UCSD-AML1 (cell line): Measurements from ENCODE around the gene ACOT7.
"Not testable (repeated sequence)": the region's sequence is repeated elsewhere in the genome, so short reads cannot be mapped to it uniquely, and the experiment has no call there.

ENCODE experiments used
- DNase-seq: peaks from one replicate; lab custom pipeline; 2025; ENCODE audit not compliant: unreplicated experiment; lab: John Stamatoyannopoulos, UW

ACOT7 gene

GRCh38 chr1:6241887-6242740 lies 151.5 kb downstream of the ACOT7 start:
- DNase-seq, result no peak

GRCh38 chr1:6241107-6241886 lies 152.3 kb downstream of the ACOT7 start:
- no peak for DNase-seq

- DNase-seq, result no peak
Observed at GRCh38 chr1:6239950-6240768, 153.4 kb downstream of the ACOT7 start.

- DNase-seq, result no peak
Observed at GRCh38 chr1:6239213-6239752, 154.3 kb downstream of the ACOT7 start.

- no peak for DNase-seq
Observed at GRCh38 chr1:6237093-6237492, 156.5 kb downstream of the ACOT7 start.

- DNase-seq, result no peak
Observed at GRCh38 chr1:6235296-6235677, 158.3 kb downstream of the ACOT7 start.

GRCh38 chr1:6234502-6235295 lies 158.9 kb downstream of the ACOT7 start:
- no peak for DNase-seq

- no peak for DNase-seq
Observed at GRCh38 chr1:6233376-6233775, 160.2 kb downstream of the ACOT7 start.

- DNase-seq, result no peak
Observed at GRCh38 chr1:6225651-6226050, 167.9 kb downstream of the ACOT7 start.

GRCh38 chr1:6224718-6225117 lies 168.8 kb downstream of the ACOT7 start:
- no peak for DNase-seq

GRCh38 chr1:6223617-6224016 lies 169.9 kb downstream of the ACOT7 start:
- DNase-seq, result no peak

GRCh38 chr1:6222636-6223035 lies 170.9 kb downstream of the ACOT7 start:
- no peak for DNase-seq

GRCh38 chr1:6221210-6221784 lies 172.3 kb downstream of the ACOT7 start:
- DNase-seq, result no peak

GRCh38 chr1:6220236-6220635 lies 173.3 kb downstream of the ACOT7 start:
- DNase-seq, result no peak

GRCh38 chr1:6219641-6220040 lies 173.9 kb downstream of the ACOT7 start:
- not testable (repeated sequence) for DNase-seq

- no peak for DNase-seq
Observed at GRCh38 chr1:6218375-6219164, 175.0 kb downstream of the ACOT7 start.
